Heart left ventricle (tissue), 16 donors: ENCODE data around the gene ADCY4. TPM values are rescaled to one million over a fixed set of nuclear protein-coding genes. Genes with fewer than 3 reads are reported as not detected.

Source experiments
- ATAC-seq, 4 donors: fragments of 200-7000 bp; cut with Tn5 transposase; one replicate each; pipeline ENCODE4 v1.9.1; 2020 to 2022; ENCODE audit warnings: moderate library complexity in 4 of 4, mild to moderate bottlenecking in 3 of 4, moderate number of reproducible peaks in 1 of 4
- DNase-seq, 5 donors: peaks; one replicate each; pipeline ENCODE4 v3.0.0-alpha.2; 2020
- H3K27ac ChIP-seq, 12 donors: fragments of 200-600 bp; sonication (generic) in 4 of 12; one replicate each; pipeline versions ENCODE4 v1.5.0 to v1.8.0; 2016 to 2022; ENCODE audit warnings: mild to moderate bottlenecking in 2 of 12
- H3K27me3 ChIP-seq, 9 donors: fragments of 200-600 bp; sonication (generic) in 2 of 9; one replicate each; pipeline versions ENCODE4 v1.5.1 to v1.8.0; 2016 to 2022; ENCODE audit warnings: mild to moderate bottlenecking in 3 of 9
- H3K36me3 ChIP-seq, 9 donors: fragments of 200-600 bp; sonication (generic) in 2 of 9; one replicate each; pipeline versions ENCODE4 v1.5.0 to v1.8.0; 2018 to 2022; ENCODE audit warnings: mild to moderate bottlenecking in 2 of 9
- H3K4me1 ChIP-seq, 12 donors: fragments of 200-600 bp; sonication (generic) in 4 of 12; one replicate each; pipeline versions ENCODE4 v1.5.0 to v1.8.0; 2016 to 2022; ENCODE audit warnings: mild to moderate bottlenecking in 3 of 12
- H3K4me3 ChIP-seq, 12 donors: fragments of 200-600 bp; sonication (generic) in 4 of 12; one replicate each; pipeline versions ENCODE4 v1.5.0 to v1.8.0; 2017 to 2022; ENCODE audit warnings: mild to moderate bottlenecking in 9 of 12, moderate library complexity in 4 of 12
- H3K9me3 ChIP-seq, 12 donors: fragments of 200-600 bp; sonication (generic) in 4 of 12; one replicate each; pipeline versions ENCODE4 v1.5.0 to v1.8.0; 2016 to 2022; ENCODE audit warnings: mild to moderate bottlenecking in 1 of 12
- CTCF ChIP-seq, 12 donors: fragments of 200-600 bp; sonication (generic) in 4 of 12; IDR thresholded peaks; one replicate each; pipeline versions ENCODE4 v1.5.0 to v1.8.0; 2018 to 2022; ENCODE audit warnings: antibody characterized with exemption in 12 of 12, mild to moderate bottlenecking in 5 of 12
- POLR2A ChIP-seq, 2 donors: fragments of 450-650 bp; IDR thresholded peaks; one replicate each; pipeline ENCODE4 v1.6.1; 2017; ENCODE audit warnings: antibody characterized with exemption in 2 of 2, mild to moderate bottlenecking in 2 of 2, moderate library complexity in 2 of 2
- WGBS, 4 donors: extraction: QIAGEN DNeasy Blood & Tissue Kit in 2 of 4; methylation state at CpG; one replicate each; pipeline versions ENCODE4 v1.1.5 to v1.1.7; 2013 to 2018; 5-methylcytosine and 5-hydroxymethylcytosine counted together
- intact Hi-C, 10 donors: fragments of 100-400 bp; cut with DNase I; formaldehyde crosslinking; loops; one replicate each; pipeline versions ENCODE4 v1.11.1 to v1.14.2; 2022
- polyA plus RNA-seq, 2 donors: library from polyadenylated mRNA; stranded (reverse); fragments of 200-250 nt; gene quantifications; one replicate each; pipeline ENCODE4 v1.2.3, GENCODE V29; 2013
- total RNA-seq, 9 donors: library from RNA; depleted of rRNA in 2 of 9; stranded (reverse); fragments of >200 nt in 2 of 9; fragmentation: NEBNext Ultra II Directional in 3 of 9; extraction: Animal tissue kit (Norgen Biotek cat#: 25700) in 3 of 9; gene quantifications; one replicate each; pipeline versions ENCODE4 v1.1.0 to v1.2.4, GENCODE V29; 2016 to 2023
- donor health status: ischemic (EF 13 %, LVEDD 7.1; RV severe dilation, severe dysfunction).
- donor health status: healthy with polysubstance abuse.
- donor health status: DM: no; HTN: yes; CAD: no.
- donor health status: DM: no; HTN: no; CAD: no.
- donor health status: ischemic (EF 25% LVEDD 6.9; RV normal size, moderate dysfunction).
- donor health status: ischemic (EF 25% LVEDD 5.7; RV mildly dilated, moderate dysfunction).
- donor health status: healthy.
- donor health status: DM: yes; HTN: yes; CAD: no.
- donor health status: ischemic (EF 35%, LVEDD 5.7; RV mildly dilated, moderate dysfunction).
- donor health status: nonischemic (EF 11% LVEDD 7.7; RV severe dilation, severe dysfunction).
- donor health status: DM: yes; HTN: yes; CAD: no.
- donor health status: PGD.
- donor health status: ischemic (EF 29% LVEDD 5.4; RV normal size, mild dysfunction).
- donor health status: nonischemic (EF 23%, LVEDD 6.1; RV moderate dilation, normal function).

ADCY4 gene
- total and polyA plus RNA-seq, 11 donors: 20.7 to 47.5 (median 27.5) TPM

- Histone ChIP-seq H3K27me3 (peaks cover 0 to 26% (median 0%) of the 10 kb centered on the region in 9 donors), H3K27ac (no peak overlapping the region), H3K36me3 (no peaks in the 10 kb centered on the region), H3K4me3 (no peak overlapping the region), H3K4me1 (peaks cover 0 to 13% (median 0%) of the 10 kb centered on the region in 12 donors), H3K9me3 (no peaks in the 10 kb centered on the region)
- TF ChIP-seq POLR2A (IDR thresholded peaks at IDR 0.05): no peak
- no peak for TF ChIP-seq CTCF (IDR thresholded peaks at IDR 0.05)
- 67 to 73% (median 71%) methylated on average over 5 of the region's 5 CpGs for WGBS, 4 donors
- ATAC-seq (no peak), DNase-seq (no peak)
- intact Hi-C loops: no loop called here
Measured at GRCh38 chr14:24353559-24354481, 18.9 kb upstream of the ADCY4 start.

- no peak for DNase-seq
- Histone ChIP-seq H3K9me3 (no peaks in the 10 kb centered on the region), H3K4me1 (peaks cover 0 to 15% (median 0%) of the 10 kb centered on the region in 12 donors), H3K4me3 (no peak overlapping the region), H3K27ac (no peak overlapping the region), H3K27me3 (peaks cover 0 to 26% (median 0%) of the 10 kb centered on the region in 9 donors), H3K36me3 (no peaks in the 10 kb centered on the region)
- peak in 3 of 4 donors; percentile 58 to 67 (median 59) for ATAC-seq
- TF ChIP-seq POLR2A (IDR thresholded peaks at IDR 0.05) (no peak), CTCF (IDR thresholded peaks at IDR 0.05) (no peak)
- WGBS, 4 donors: 14 to 25% (median 18%) methylated on average over 4 of the region's 4 CpGs
- intact Hi-C loops: no loop called here
Measured at GRCh38 chr14:24351517-24351916, 16.6 kb upstream of the ADCY4 start.

GRCh38 chr14:24349742-24350141 is 14.9 kb upstream of the ADCY4 start:
- ATAC-seq (no peak), DNase-seq (no peak)
- Histone ChIP-seq H3K36me3 (no peaks in the 10 kb centered on the region), H3K9me3 (no peaks in the 10 kb centered on the region), H3K4me3 (no peak overlapping the region), H3K4me1 (peaks cover 0 to 18% (median 0%) of the 10 kb centered on the region in 12 donors), H3K27me3 (peaks cover 0 to 22% (median 0%) of the 10 kb centered on the region in 9 donors), H3K27ac (no peak overlapping the region)
- 58 to 70% (median 62%) methylated on average over 5 of the region's 5 CpGs for WGBS, 4 donors
- intact Hi-C loops: no loop called here
- TF ChIP-seq POLR2A (IDR thresholded peaks at IDR 0.05): no peak
- no peak for TF ChIP-seq CTCF (IDR thresholded peaks at IDR 0.05)

- ATAC-seq (no peak), DNase-seq (no peak)
- WGBS, 4 donors: 93 to 98% (median 97%) methylated on average over 2 of the region's 2 CpGs
- peak overlapping the region in 2 of 12 donors; percentile 62 to 73 for H3K27ac ChIP-seq
- no peak for TF ChIP-seq POLR2A (IDR thresholded peaks at IDR 0.05)
- no peak for TF ChIP-seq CTCF (IDR thresholded peaks at IDR 0.05)
- intact Hi-C loops: no loop called here
- H3K4me3 ChIP-seq: no peak overlapping the region
- H3K4me1 ChIP-seq: peaks cover 0 to 18% (median 0%) of the 10 kb centered on the region in 12 donors
- peaks cover 0 to 17% (median 0%) of the 10 kb centered on the region in 9 donors for H3K27me3 ChIP-seq
- no peaks in the 10 kb centered on the region for H3K36me3 ChIP-seq
- no peaks in the 10 kb centered on the region for H3K9me3 ChIP-seq
Measured at GRCh38 chr14:24348186-24348585, 13.3 kb upstream of the ADCY4 start.
